ENCODE measurements around the gene ELOVL7.

DNA sequence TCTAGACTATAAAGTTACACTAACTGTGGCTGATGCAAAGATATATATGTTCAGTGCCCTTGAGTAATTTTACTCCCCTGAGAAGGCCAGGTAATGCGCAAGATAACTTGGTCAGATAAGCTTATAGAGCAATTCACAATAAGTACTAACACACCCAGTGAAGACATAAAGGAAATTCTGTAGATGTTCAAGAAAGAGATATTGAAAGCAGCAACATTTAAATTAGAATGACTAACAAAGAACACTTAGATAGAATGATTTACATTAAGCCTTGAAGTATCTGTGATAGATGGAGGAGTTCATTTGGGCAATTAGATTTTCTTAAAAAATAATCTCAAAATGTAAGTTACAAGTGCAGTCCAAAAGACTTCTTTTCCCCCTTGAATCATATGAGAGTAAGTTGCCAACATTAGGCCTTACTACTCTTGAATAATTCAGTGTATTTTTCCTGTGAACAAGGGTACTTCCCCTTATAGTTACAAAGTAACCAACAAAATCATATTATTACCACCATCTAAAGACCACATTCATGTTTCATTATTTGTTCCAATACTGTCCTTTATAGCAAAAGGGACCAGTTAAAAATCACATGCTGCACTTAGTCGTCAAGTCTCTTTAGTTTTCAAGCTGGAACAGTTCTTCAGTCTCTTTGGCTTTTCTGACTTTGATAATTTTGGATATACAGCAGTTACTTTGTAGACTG, 44.4 kb upstream of the ELOVL7 start:
- TF ChIP-seq, protein P1, sequence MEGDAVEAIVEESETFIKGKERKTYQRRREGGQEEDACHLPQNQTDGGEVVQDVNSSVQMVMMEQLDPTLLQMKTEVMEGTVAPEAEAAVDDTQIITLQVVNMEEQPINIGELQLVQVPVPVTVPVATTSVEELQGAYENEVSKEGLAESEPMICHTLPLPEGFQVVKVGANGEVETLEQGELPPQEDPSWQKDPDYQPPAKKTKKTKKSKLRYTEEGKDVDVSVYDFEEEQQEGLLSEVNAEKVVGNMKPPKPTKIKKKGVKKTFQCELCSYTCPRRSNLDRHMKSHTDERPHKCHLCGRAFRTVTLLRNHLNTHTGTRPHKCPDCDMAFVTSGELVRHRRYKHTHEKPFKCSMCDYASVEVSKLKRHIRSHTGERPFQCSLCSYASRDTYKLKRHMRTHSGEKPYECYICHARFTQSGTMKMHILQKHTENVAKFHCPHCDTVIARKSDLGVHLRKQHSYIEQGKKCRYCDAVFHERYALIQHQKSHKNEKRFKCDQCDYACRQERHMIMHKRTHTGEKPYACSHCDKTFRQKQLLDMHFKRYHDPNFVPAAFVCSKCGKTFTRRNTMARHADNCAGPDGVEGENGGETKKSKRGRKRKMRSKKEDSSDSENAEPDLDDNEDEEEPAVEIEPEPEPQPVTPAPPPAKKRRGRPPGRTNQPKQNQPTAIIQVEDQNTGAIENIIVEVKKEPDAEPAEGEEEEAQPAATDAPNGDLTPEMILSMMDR (IDR thresholded peaks at IDR 0.05 in 8 of 11, conservative IDR thresholded peaks at IDR 0.05 in 3 of 11): no peak
- TF ChIP-seq POLR2A (IDR thresholded peaks at IDR 0.05) (no peak), POLR2AphosphoS5 (IDR thresholded peaks at IDR 0.05) (no peak)
